Body of pancreas (tissue), 4 donors: ENCODE measurements around the gene STK40.

Experiments
- POLR2A ChIP-seq, 3 donors: fragments of 450-650 bp; IDR thresholded peaks; one replicate each; pipeline ENCODE4 v1.6.1; 2016; ENCODE audit warnings: antibody characterized with exemption in 3 of 3, mild to moderate bottlenecking in 2 of 3
- TF ChIP-seq, protein P1 (sequence below), 7 experiments: fragments of 450-650 bp in 4 of 7; fragments of 200-600 bp in 3 of 7; sonication (generic) in 3 of 7; IDR thresholded peaks; one replicate each; pipeline ENCODE4 v1.5.1; 2016 to 2019; ENCODE audit warnings: antibody characterized with exemption in 7 of 7

DNA sequence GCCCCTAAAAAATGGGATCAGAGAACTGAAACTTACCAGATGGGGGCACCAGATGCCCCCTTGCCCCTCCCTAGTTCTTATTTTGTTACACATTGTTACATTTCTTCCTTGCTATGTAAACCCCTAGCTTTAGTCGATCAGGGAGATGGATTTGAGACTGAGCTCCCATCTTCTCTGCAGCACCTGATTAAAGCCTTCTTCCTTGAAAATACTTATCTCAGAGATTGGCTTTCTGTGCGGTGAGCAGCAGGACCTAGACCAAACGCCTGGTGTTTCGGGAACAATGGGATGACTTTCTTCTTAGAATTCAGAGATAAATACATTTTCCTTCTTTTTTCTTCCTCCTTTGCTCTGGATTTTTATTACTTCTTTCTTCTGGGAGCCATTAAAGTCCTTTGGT lies 28.7 kb upstream of the STK40 start:
- TF ChIP-seq, protein P1, sequence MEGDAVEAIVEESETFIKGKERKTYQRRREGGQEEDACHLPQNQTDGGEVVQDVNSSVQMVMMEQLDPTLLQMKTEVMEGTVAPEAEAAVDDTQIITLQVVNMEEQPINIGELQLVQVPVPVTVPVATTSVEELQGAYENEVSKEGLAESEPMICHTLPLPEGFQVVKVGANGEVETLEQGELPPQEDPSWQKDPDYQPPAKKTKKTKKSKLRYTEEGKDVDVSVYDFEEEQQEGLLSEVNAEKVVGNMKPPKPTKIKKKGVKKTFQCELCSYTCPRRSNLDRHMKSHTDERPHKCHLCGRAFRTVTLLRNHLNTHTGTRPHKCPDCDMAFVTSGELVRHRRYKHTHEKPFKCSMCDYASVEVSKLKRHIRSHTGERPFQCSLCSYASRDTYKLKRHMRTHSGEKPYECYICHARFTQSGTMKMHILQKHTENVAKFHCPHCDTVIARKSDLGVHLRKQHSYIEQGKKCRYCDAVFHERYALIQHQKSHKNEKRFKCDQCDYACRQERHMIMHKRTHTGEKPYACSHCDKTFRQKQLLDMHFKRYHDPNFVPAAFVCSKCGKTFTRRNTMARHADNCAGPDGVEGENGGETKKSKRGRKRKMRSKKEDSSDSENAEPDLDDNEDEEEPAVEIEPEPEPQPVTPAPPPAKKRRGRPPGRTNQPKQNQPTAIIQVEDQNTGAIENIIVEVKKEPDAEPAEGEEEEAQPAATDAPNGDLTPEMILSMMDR (IDR thresholded peaks at IDR 0.05): no peak
- no peak for TF ChIP-seq POLR2A (IDR thresholded peaks at IDR 0.05)
